AG09319 (cell line): ENCODE measurements around the gene ST7.

Experiments used
- DNase-seq: peaks from one replicate; pipeline ENCODE4 v3.0.0-alpha.2; 2010; ENCODE audit warnings: low read depth; ENCODE audit errors: extremely low read depth
- CTCF ChIP-seq: IDR thresholded peaks from 2 replicates; pipeline ENCODE4 v1.5.1; 2011; ENCODE audit warnings: low read depth, mild to moderate bottlenecking, inconsistent platforms, low read length, moderate library complexity

ST7 gene

GRCh38 chr7:116984511-116984910 is 31.2 kb downstream of the ST7 start:
- no peak for DNase-seq
- no peak for TF ChIP-seq CTCF

- DNase-seq, result no peak
- TF ChIP-seq CTCF, result peak; percentile 60
Measured at GRCh38 chr7:116984917-116985316, 31.6 kb downstream of the ST7 start.

- DNase-seq, result no peak
- TF ChIP-seq CTCF, result no peak
Measured at GRCh38 chr7:116985575-116985974, 32.3 kb downstream of the ST7 start.

GRCh38 chr7:116986611-116987565 is 33.6 kb downstream of the ST7 start:
- TF ChIP-seq CTCF, result no peak
- no peak for DNase-seq

- no peak; the same call in none of the 2 replicates for TF ChIP-seq CTCF
- no peak for DNase-seq
Measured at GRCh38 chr7:116988363-116988989, 35.2 kb downstream of the ST7 start.

- DNase-seq, result no peak
- TF ChIP-seq CTCF, result no peak
Measured at GRCh38 chr7:116990056-116990455, 36.8 kb downstream of the ST7 start.

- no peak for TF ChIP-seq CTCF
- DNase-seq, result no peak
Measured at GRCh38 chr7:116991233-116991632, 37.9 kb downstream of the ST7 start.
